ENCODE results near the gene SETBP1.

The SETBP1 gene

GRCh38 chr18:45102863-45103262, 422.2 kb downstream of the SETBP1 start:
- no peak for TF ChIP-seq CTCF (IDR thresholded peaks at IDR 0.05; ENCODE audit: low read depth, low read length, missing control alignments)
- in situ Hi-C loops (cut with HindIII; ENCODE audit: low pct_ligation_motif_present, low sequenced_read_pairs) = no loop called here
- DNase-seq = no peak
- H3K27me3 ChIP-seq (replicated peaks) = no peaks in the 10 kb centered on the region
- H3K36me3 ChIP-seq (replicated peaks) = no peaks in the 10 kb centered on the region
- H3K27ac ChIP-seq = no peak overlapping the region
- H3K4me3 ChIP-seq (ENCODE audit: low read depth, low read length) = no peak overlapping the region

- H3K4me3 ChIP-seq (ENCODE audit: low read depth, low read length) = no peak overlapping the region
- no peak overlapping the region for H3K27ac ChIP-seq
- H3K27me3 ChIP-seq (replicated peaks) = no peaks in the 10 kb centered on the region
- no peaks in the 10 kb centered on the region for H3K36me3 ChIP-seq (replicated peaks)
- DNase-seq = no peak
- in situ Hi-C loops (cut with HindIII; ENCODE audit: low pct_ligation_motif_present, low sequenced_read_pairs) = no loop called here
- TF ChIP-seq CTCF (IDR thresholded peaks at IDR 0.05; ENCODE audit: low read depth, low read length, missing control alignments) = no peak
Observed at GRCh38 chr18:45103319-45104048, 422.8 kb downstream of the SETBP1 start.

- no peak for DNase-seq
- TF ChIP-seq CTCF (IDR thresholded peaks at IDR 0.05; ENCODE audit: low read depth, low read length, missing control alignments) = no peak
- Histone ChIP-seq H3K27ac (no peak overlapping the region), H3K36me3 (replicated peaks) (no peaks in the 10 kb centered on the region), H3K27me3 (replicated peaks) (no peaks in the 10 kb centered on the region), H3K4me3 (ENCODE audit: low read depth, low read length) (no peak overlapping the region)
- in situ Hi-C loops (cut with HindIII; ENCODE audit: low pct_ligation_motif_present, low sequenced_read_pairs) = no loop called here
Observed at GRCh38 chr18:45104049-45104395, 423.3 kb downstream of the SETBP1 start.

GRCh38 chr18:45106331-45106774, 425.7 kb downstream of the SETBP1 start:
- in situ Hi-C loops (cut with HindIII; ENCODE audit: low pct_ligation_motif_present, low sequenced_read_pairs) = no loop called here
- H3K27ac ChIP-seq = no peak overlapping the region
- H3K27me3 ChIP-seq (replicated peaks) = no peaks in the 10 kb centered on the region
- H3K4me3 ChIP-seq (ENCODE audit: low read depth, low read length) = no peak overlapping the region
- no peaks in the 10 kb centered on the region for H3K36me3 ChIP-seq (replicated peaks)
- peak; percentile 48 for DNase-seq
- no peak for TF ChIP-seq CTCF (IDR thresholded peaks at IDR 0.05; ENCODE audit: low read depth, low read length, missing control alignments)

- DNase-seq = peak; percentile 40
- no peaks in the 10 kb centered on the region for H3K27me3 ChIP-seq (replicated peaks)
- no peaks in the 10 kb centered on the region for H3K36me3 ChIP-seq (replicated peaks)
- no peak for TF ChIP-seq CTCF (IDR thresholded peaks at IDR 0.05; ENCODE audit: low read depth, low read length, missing control alignments)
- no peak overlapping the region for H3K4me3 ChIP-seq (ENCODE audit: low read depth, low read length)
- H3K27ac ChIP-seq = no peak overlapping the region
- in situ Hi-C loops (cut with HindIII; ENCODE audit: low pct_ligation_motif_present, low sequenced_read_pairs) = no loop called here
Observed at GRCh38 chr18:45107425-45107824, 426.7 kb downstream of the SETBP1 start.

- TF ChIP-seq CTCF (IDR thresholded peaks at IDR 0.05; ENCODE audit: low read depth, low read length, missing control alignments) = peak; percentile 10
- DNase-seq = no peak
- Histone ChIP-seq H3K27me3 (replicated peaks) (no peaks in the 10 kb centered on the region), H3K27ac (no peak overlapping the region), H3K36me3 (replicated peaks) (no peaks in the 10 kb centered on the region), H3K4me3 (ENCODE audit: low read depth, low read length) (no peak overlapping the region)
- in situ Hi-C loops (cut with HindIII; ENCODE audit: low pct_ligation_motif_present, low sequenced_read_pairs) = no loop called here
Observed at GRCh38 chr18:45108754-45109153, 428.1 kb downstream of the SETBP1 start.
